ENCODE data around the gene KRT81. TPM values are rescaled to one million over a fixed set of nuclear protein-coding genes. Genes with fewer than 3 reads are reported as not detected.

The KRT81 gene
- total RNA-seq, 1 donor from 2014 or later = 0.83 TPM

DNA sequence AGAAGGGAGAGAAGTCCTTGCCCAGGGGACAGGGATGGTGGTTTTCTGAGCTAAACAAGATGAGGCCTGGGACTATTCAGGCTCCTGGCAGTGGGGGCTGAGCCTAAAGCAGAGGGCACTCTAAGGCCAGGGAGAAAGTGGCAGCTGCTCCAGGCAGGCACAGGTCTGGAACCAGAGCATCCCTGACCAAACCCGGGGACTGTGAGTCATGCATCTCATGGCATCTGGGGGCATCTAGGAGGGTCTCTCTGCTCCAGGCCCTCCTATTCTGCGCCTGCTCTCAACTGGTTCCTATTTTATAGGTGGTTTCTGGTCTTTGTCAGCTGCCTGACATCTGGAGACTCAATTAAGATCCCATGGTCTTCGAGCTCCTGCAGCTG is 46.7 kb downstream of the KRT81 start:
- H3K27ac Mint-ChIP-seq (ENCODE audit: unreplicated experiment) = peak overlapping the region; percentile 95
- H3K4me3 Mint-ChIP-seq (ENCODE audit: unreplicated experiment) = no peak overlapping the region
- DNase-seq (ENCODE audit: extremely low spot score, unreplicated experiment) = no peak
- TF ChIP-seq CTCF (IDR thresholded peaks at IDR 0.05) = no peak
- no peaks in the 10 kb centered on the region for H3K36me3 Mint-ChIP-seq (ENCODE audit: unreplicated experiment)
- H3K9me3 Mint-ChIP-seq (ENCODE audit: unreplicated experiment) = no peaks in the 10 kb centered on the region
- no peaks in the 10 kb centered on the region for H3K27me3 Mint-ChIP-seq (ENCODE audit: unreplicated experiment)
- H3K4me1 Mint-ChIP-seq (ENCODE audit: unreplicated experiment) = peaks cover 69% of the 10 kb centered on the region

DNA sequence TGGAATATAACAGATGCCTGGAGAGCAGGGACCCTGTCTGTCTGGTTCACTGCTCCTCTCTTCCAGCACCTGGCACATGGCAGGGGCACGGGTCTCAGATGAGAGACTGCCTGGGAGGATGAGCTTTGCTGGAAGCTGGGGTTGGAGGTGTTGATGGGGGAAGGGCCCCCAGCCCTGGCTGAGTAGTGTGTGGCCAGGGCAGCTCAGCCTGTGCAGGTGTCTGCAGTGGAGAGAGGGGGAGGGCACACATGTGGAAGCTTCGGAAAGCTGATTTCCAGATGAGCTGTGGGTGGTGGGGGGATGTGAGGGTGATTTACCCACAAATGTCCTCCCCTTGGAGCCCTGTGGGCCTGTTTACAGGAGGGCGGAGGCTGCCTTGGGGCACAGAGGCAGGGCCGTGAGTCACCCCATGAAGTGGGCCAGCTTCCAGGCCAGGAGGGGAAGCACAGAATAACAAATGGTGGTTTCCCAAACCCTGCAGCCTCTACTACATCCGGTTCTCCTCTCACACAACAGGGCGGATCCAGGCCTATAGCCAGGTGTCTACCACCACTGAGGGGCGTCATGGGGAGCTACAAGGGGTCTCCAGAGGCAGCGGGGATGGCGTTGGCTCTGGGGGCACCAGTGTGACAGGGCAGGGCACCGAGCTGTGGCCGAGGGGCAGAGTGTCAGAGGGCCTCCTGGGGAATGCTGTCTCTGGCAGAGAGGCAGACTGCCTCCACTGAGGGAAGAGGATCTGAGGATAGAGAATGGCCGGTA is 47.3 kb downstream of the KRT81 start:
- Mint-ChIP-seq H3K4me3 (ENCODE audit: unreplicated experiment) (peak overlapping the region; percentile 20), H3K4me1 (ENCODE audit: unreplicated experiment) (peaks cover 67% of the 10 kb centered on the region), H3K27me3 (ENCODE audit: unreplicated experiment) (no peaks in the 10 kb centered on the region), H3K9me3 (ENCODE audit: unreplicated experiment) (no peaks in the 10 kb centered on the region), H3K27ac (ENCODE audit: unreplicated experiment) (peak overlapping the region; percentile 95), H3K36me3 (ENCODE audit: unreplicated experiment) (no peaks in the 10 kb centered on the region)
- peak; percentile 89 for DNase-seq (ENCODE audit: extremely low spot score, unreplicated experiment)
- no peak for TF ChIP-seq CTCF (IDR thresholded peaks at IDR 0.05)

GRCh38 chr12:52243259-52243855 is 48.0 kb downstream of the KRT81 start:
- Mint-ChIP-seq H3K36me3 (ENCODE audit: unreplicated experiment) (no peaks in the 10 kb centered on the region), H3K4me3 (ENCODE audit: unreplicated experiment) (no peak overlapping the region), H3K9me3 (ENCODE audit: unreplicated experiment) (no peaks in the 10 kb centered on the region), H3K27me3 (ENCODE audit: unreplicated experiment) (no peaks in the 10 kb centered on the region), H3K4me1 (ENCODE audit: unreplicated experiment) (peaks cover 66% of the 10 kb centered on the region), H3K27ac (ENCODE audit: unreplicated experiment) (peak overlapping the region; percentile 95)
- no peak for TF ChIP-seq CTCF (IDR thresholded peaks at IDR 0.05)
- no peak for DNase-seq (ENCODE audit: extremely low spot score, unreplicated experiment)

DNA sequence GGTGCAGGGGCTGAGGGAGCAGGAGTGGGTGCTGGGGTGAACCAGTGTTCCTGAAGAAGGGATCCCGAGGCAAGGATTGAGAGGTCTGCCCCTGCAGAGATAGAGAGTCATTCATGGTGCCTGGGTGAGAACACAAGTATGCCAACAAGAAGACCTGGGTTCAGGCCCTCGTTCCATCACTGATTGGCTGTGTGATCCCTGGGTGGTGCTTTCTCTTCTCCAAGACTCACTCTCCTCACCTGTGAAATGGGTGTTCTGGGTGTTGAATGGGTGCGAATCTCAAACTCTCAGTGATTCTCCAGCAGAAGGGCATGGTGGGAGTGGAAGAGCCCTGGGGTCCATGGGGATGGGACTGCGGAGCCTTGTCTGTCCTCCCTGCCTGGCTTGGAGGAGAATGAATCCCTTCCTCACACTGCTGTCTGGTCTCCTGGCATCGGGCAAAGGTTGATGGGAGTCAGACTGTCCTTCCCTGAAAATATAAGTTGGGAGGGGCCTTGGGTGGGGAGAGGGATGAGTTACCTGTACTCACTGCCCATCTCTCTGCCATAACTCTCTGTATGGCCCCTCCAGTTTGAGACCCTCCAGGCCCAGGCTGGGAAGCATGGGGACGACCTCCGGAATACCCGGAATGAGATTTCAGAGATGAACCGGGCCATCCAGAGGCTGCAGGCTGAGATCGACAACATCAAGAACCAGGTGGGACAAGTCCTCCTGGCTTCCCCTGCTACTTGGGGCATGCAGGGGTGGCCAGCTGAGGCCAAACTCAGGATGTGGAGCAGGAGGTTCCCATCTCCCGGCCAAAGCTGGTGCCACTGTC is 48.7 kb downstream of the KRT81 start:
- peaks cover 68% of the 10 kb centered on the region for H3K4me1 Mint-ChIP-seq (ENCODE audit: unreplicated experiment)
- no peak overlapping the region for H3K4me3 Mint-ChIP-seq (ENCODE audit: unreplicated experiment)
- no peak for DNase-seq (ENCODE audit: extremely low spot score, unreplicated experiment)
- H3K27me3 Mint-ChIP-seq (ENCODE audit: unreplicated experiment) = no peaks in the 10 kb centered on the region
- H3K36me3 Mint-ChIP-seq (ENCODE audit: unreplicated experiment) = no peaks in the 10 kb centered on the region
- no peak overlapping the region for H3K27ac Mint-ChIP-seq (ENCODE audit: unreplicated experiment)
- TF ChIP-seq CTCF (IDR thresholded peaks at IDR 0.05) = no peak
- H3K9me3 Mint-ChIP-seq (ENCODE audit: unreplicated experiment) = no peaks in the 10 kb centered on the region

All from osteocyte (in vitro differentiated cells).